Endothelial cell of umbilical vein (primary cell): ENCODE results near the gene KLHL26. TPM values are rescaled to one million over a fixed set of nuclear protein-coding genes. Genes with fewer than 3 reads are reported as not detected.
A peak's percentile ranks its signal among the peaks of the same experiment; 100 is the strongest.

ENCODE experiments used
- BruUV-seq: library from RNA; stranded (reverse); fragments of 400-500 nt; replicated peaks from 2 replicates; lab custom pipeline; 2021; lab: Mats Ljungman, UMichigan
- CTCF ChIA-PET: fragments of 300-600, 350-600 bp; sonication (Branson Sonifier 250); formaldehyde crosslinking; loops from one replicate; lab custom pipeline; 2021; ENCODE audit warnings: antibody characterized with exemption, inconsistent platforms; lab: Charles Lee
- POLR2A ChIA-PET: fragments of 300-600, 350-600 bp; sonication (Branson Sonifier 250); formaldehyde crosslinking; loops from one replicate; lab custom pipeline; 2021; ENCODE audit warnings: antibody characterized with exemption, inconsistent platforms; lab: Charles Lee
- DNase-seq: peaks from one replicate; pipeline ENCODE4 v3.0.0-alpha.2; 2011; ENCODE audit warnings: low read depth, low spot score
- FAIRE-seq: peaks from 2 replicates; lab custom pipeline; 2011; peaks lifted over from hg19 to GRCh38; lab: Jason Lieb, UNC
- H2AFZ ChIP-seq: 2 replicates; pipeline ENCODE4 v1.6.0; 2012; ENCODE audit warnings: low read depth, low read length, control low read depth, inconsistent platforms
- H3K27ac ChIP-seq: 2 replicates; pipeline ENCODE4 v1.5.1; 2011; ENCODE audit warnings: low read depth, mild to moderate bottlenecking, control low read depth, low read length, moderate library complexity; ENCODE audit not compliant: insufficient read depth
- H3K27me3 ChIP-seq, 2 experiments: 2 replicates each; pipeline versions ENCODE4 v1.6.0 to v1.6.1; 2011; ENCODE audit warnings: low read length in 2 of 2, mixed read lengths in 1 of 2; ENCODE audit not compliant: control insufficient read depth in 2 of 2, insufficient read depth in 2 of 2
- H3K36me3 ChIP-seq, 2 experiments: 2 replicates in 1 of 2; 3 replicates in 1 of 2; pipeline ENCODE4 v1.5.1; 2011; ENCODE audit warnings: low read length in 2 of 2, mild to moderate bottlenecking in 1 of 2, moderate library complexity in 1 of 2; ENCODE audit not compliant: control insufficient read depth in 2 of 2, insufficient read depth in 2 of 2; ENCODE audit errors: extremely low read depth in 1 of 2
- H3K4me1 ChIP-seq: 3 replicates; pipeline ENCODE4 v1.5.1; 2011; ENCODE audit warnings: mild to moderate bottlenecking, low read length; ENCODE audit not compliant: control insufficient read depth, insufficient read depth; ENCODE audit errors: extremely low read depth
- H3K4me2 ChIP-seq: 2 replicates; pipeline ENCODE4 v1.6.1; 2011; ENCODE audit warnings: low read length, control low read depth, mixed read lengths; ENCODE audit not compliant: insufficient read depth
- H3K4me3 ChIP-seq, 3 experiments: fragments of 200-600 bp in 1 of 3; sonication (generic), shearing (Covaris generic) in 1 of 3; replicated peaks in 1 of 3; 2 replicates each; pipeline ENCODE4 v1.5.1; 2011 to 2016; ENCODE audit warnings: control low read depth in 3 of 3, low read length in 3 of 3, mild to moderate bottlenecking in 2 of 3, inconsistent platforms in 1 of 3, low read depth in 1 of 3, moderate library complexity in 1 of 3; ENCODE audit not compliant: insufficient read depth in 1 of 3
- H3K79me2 ChIP-seq: 2 replicates; pipeline ENCODE4 v1.6.0; 2012; ENCODE audit warnings: low read length, inconsistent platforms; ENCODE audit not compliant: control insufficient read depth, insufficient read depth
- H3K9ac ChIP-seq: replicated peaks from 2 replicates; pipeline ENCODE3; 2011; ENCODE audit warnings: low read length, control low read depth; ENCODE audit not compliant: insufficient read depth; ENCODE audit errors: extremely low read depth
- H3K9me1 ChIP-seq: replicated peaks from 3 replicates; pipeline ENCODE4 v1.6.0; 2011; ENCODE audit warnings: mild to moderate bottlenecking, low read length; ENCODE audit not compliant: control insufficient read depth, insufficient read depth; ENCODE audit errors: extremely low read depth
- H3K9me3 ChIP-seq: replicated peaks from 2 replicates; pipeline ENCODE4 v1.5.1; 2012; ENCODE audit warnings: low read length, inconsistent platforms; ENCODE audit not compliant: control insufficient read depth, insufficient read depth
- H4K20me1 ChIP-seq: replicated peaks from 2 replicates; pipeline ENCODE3; 2011; ENCODE audit warnings: mild to moderate bottlenecking, low read length; ENCODE audit not compliant: control insufficient read depth, insufficient read depth; ENCODE audit errors: extremely low read depth
- EZH2 ChIP-seq: IDR thresholded peaks from 2 replicates; pipeline ENCODE4 v1.6.1; 2012; ENCODE audit warnings: borderline replicate concordance, low read depth, mild to moderate bottlenecking, moderate library complexity, low read length, inconsistent platforms; ENCODE audit not compliant: severe bottlenecking
- GATA2 ChIP-seq: IDR thresholded peaks from 2 replicates; pipeline ENCODE4 v1.7.0; 2011; ENCODE audit warnings: low read depth, mild to moderate bottlenecking, moderate library complexity, mixed read lengths, low read length; ENCODE audit not compliant: insufficient read length, insufficient read depth
- JUN ChIP-seq: IDR thresholded peaks from 2 replicates; pipeline ENCODE4 v1.6.1; 2011; ENCODE audit warnings: borderline replicate concordance, low read depth; ENCODE audit not compliant: insufficient read length, insufficient read depth
- MYC ChIP-seq: IDR thresholded peaks from one replicate; pipeline ENCODE4 v1.6.1; 2011; ENCODE audit warnings: mild to moderate bottlenecking, low read depth, low read length
- POLR2AphosphoS5 ChIP-seq: IDR thresholded peaks from 2 replicates; pipeline ENCODE4 v1.6.1; 2012; ENCODE audit warnings: low read depth, mild to moderate bottlenecking, control low read depth, low read length, moderate library complexity; ENCODE audit not compliant: insufficient read depth
- dilution Hi-C: fragments of 300-500 bp; cut with MboI; formaldehyde crosslinking; loops from one replicate; pipeline ENCODE4 v1.15.0; 2019; ENCODE audit warnings: low sequenced_read_pairs; ENCODE audit not compliant: extremely low pct_ligation_motif_present
- intact Hi-C: fragments of 100-400 bp; cut with micrococcal nuclease; formaldehyde crosslinking; loops from one replicate; pipeline ENCODE4 v1.10.0; 2022
- polyA plus RNA-seq, 4 experiments: library from polyadenylated mRNA; depleted of rRNA in 3 of 4; stranded (reverse) in 3 of 4; unstranded in 1 of 4; fragments of >200 nt; gene quantifications; 2 replicates each; pipeline versions ENCODE4 v1.2.1 to v1.2.3, GENCODE V29; 2011 to 2012; ENCODE audit warnings: missing spikeins in 1 of 4
- total RNA-seq: library from RNA; stranded (reverse); gene quantifications from 2 replicates; pipeline ENCODE4 v1.2.3, GENCODE V29; 2021
- TF ChIP-seq, protein P1 (sequence below): IDR thresholded peaks from 2 replicates; pipeline ENCODE4 v1.6.1; 2011; ENCODE audit not compliant: insufficient read depth, insufficient read length
- TF ChIP-seq, protein P2 (sequence below), 2 donors: IDR thresholded peaks; 1 replicate in 1 of 2; 2 replicates in 1 of 2; pipeline ENCODE4 v1.5.1; 2011; ENCODE audit warnings: low read length in 2 of 2, mild to moderate bottlenecking in 2 of 2, moderate library complexity in 2 of 2, control low read depth in 1 of 2, inconsistent platforms in 1 of 2, low read depth in 1 of 2; ENCODE audit not compliant: insufficient read depth in 1 of 2; ENCODE audit errors: extremely low read depth in 1 of 2

Gene KLHL26
- total and polyA plus RNA-seq, 2 donors (not counting 3 experiments of a cell fraction or from before 2014, with no cell fraction given), result 2.4 to 6.2 TPM

DNA sequence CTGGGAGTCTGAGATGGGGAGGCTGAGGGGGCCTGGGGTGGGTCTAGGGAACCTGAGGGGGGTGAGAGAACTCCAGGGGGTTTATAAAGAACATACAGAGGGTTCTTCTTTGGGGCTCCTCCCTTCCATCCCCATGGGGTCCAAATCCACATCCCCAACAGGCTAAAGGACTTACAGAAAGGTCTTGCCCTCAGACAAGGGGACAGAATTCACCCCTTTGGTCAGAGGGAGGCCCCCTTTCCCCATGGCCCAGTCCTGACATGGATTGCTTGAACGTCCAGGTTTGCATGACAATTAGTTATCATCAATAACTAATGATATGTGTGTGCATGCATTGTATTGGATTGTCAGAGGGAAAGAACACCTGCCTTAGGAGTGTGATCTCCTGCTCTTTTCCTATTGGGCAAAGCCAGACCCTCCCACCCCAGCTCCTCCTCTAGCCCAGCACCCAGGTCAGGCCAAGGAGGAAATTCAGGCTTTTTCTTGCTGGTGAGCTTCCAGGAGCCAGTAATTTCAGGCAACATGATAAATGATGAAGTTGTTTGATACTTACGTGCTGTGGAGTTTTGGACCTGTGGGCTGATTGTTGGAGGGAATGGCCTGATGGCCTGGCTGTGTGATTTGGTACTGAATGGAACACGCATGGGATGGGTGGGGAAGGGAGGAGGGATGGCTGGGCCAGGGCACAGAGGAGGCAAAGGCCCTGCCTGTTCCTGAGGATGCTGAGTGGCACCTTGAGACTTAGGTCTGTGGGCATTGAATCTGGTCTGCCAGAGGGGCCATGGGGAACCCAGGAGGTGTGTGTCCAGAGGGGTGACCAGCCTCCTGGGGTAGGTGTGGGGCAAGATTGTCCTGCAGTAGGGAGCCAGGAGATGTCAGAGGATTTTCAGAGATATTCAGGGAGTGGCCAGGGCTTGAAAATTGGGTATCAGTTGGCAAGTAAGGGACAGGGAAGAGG lies 1.1 kb downstream of the KLHL26 start:
- Histone ChIP-seq H3K9ac (no peak overlapping the region), H4K20me1 (no peaks in the 10 kb centered on the region), H3K36me3 (no peaks in the 10 kb centered on the region), H3K9me3 (no peaks in the 10 kb centered on the region), H3K4me3 (peak overlapping the region in 2 of 3 experiments; percentile 60 to 67), H3K79me2 (no peaks in the 10 kb centered on the region), H3K4me1 (peaks cover 4% of the 10 kb centered on the region), H3K4me2 (peak overlapping the region; percentile 80), H3K27me3 (no peaks in the 10 kb centered on the region), H3K9me1 (no peaks in the 10 kb centered on the region), H2AFZ (no peak overlapping the region), H3K27ac (no peak overlapping the region)
- no TSS peak for BruUV-seq
- CTCF ChIA-PET, result interaction anchor here (1.6 kb wide), 1 partner anchor 11 kb away, joined by 4 read pairs; no protein-coding TSS in a partner anchor
- FAIRE-seq, result no peak
- dilution Hi-C loops, result no loop called here
- no peak for TF ChIP-seq JUN
- TF ChIP-seq EZH2, result no peak
- TF ChIP-seq, protein P1, sequence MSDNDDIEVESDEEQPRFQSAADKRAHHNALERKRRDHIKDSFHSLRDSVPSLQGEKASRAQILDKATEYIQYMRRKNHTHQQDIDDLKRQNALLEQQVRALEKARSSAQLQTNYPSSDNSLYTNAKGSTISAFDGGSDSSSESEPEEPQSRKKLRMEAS, result no peak
- no peak for TF ChIP-seq MYC
- TF ChIP-seq GATA2, result no peak
- TF ChIP-seq, protein P2, sequence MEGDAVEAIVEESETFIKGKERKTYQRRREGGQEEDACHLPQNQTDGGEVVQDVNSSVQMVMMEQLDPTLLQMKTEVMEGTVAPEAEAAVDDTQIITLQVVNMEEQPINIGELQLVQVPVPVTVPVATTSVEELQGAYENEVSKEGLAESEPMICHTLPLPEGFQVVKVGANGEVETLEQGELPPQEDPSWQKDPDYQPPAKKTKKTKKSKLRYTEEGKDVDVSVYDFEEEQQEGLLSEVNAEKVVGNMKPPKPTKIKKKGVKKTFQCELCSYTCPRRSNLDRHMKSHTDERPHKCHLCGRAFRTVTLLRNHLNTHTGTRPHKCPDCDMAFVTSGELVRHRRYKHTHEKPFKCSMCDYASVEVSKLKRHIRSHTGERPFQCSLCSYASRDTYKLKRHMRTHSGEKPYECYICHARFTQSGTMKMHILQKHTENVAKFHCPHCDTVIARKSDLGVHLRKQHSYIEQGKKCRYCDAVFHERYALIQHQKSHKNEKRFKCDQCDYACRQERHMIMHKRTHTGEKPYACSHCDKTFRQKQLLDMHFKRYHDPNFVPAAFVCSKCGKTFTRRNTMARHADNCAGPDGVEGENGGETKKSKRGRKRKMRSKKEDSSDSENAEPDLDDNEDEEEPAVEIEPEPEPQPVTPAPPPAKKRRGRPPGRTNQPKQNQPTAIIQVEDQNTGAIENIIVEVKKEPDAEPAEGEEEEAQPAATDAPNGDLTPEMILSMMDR (IDR thresholded peaks at IDR 0.05; ENCODE audit: extremely low read depth in 1 of 2, insufficient read depth in 1 of 2, low read depth in 1 of 2, low read length in 2 of 2), result no peak
- no peak for TF ChIP-seq POLR2AphosphoS5
- DNase-seq, result no peak
- intact Hi-C loops, result loop anchor here (2.0 kb wide), 1 partner anchor 13 kb away; no protein-coding TSS in a partner anchor
- POLR2A ChIA-PET, result no interaction called here
